Trophoblast cell (in vitro differentiated cells and primary cell): ENCODE results near the gene AUTS2.

Experiments used
- DNase-seq, 2 donors: peaks; one replicate each; pipeline ENCODE4 v3.0.0-alpha.2; 2016
- H2AFZ ChIP-seq: 2 replicates; pipeline ENCODE4 v1.6.1; 2013; ENCODE audit warnings: low read length, moderate library complexity, mild to moderate bottlenecking; ENCODE audit not compliant: insufficient read depth, poor library complexity
- H2AK5ac ChIP-seq: 2 replicates; pipeline ENCODE4 v1.6.1; 2013; ENCODE audit warnings: mild to moderate bottlenecking, low read length
- H2BK120ac ChIP-seq: 2 replicates; pipeline ENCODE4 v1.6.1; 2013; ENCODE audit warnings: low read length, mild to moderate bottlenecking, moderate library complexity; ENCODE audit not compliant: insufficient read depth, poor library complexity
- H2BK12ac ChIP-seq: 2 replicates; pipeline ENCODE4 v1.6.1; 2013; ENCODE audit warnings: mild to moderate bottlenecking, low read length, moderate library complexity
- H2BK5ac ChIP-seq: 2 replicates; pipeline ENCODE4 v1.6.1; 2013; ENCODE audit warnings: low read length, low read depth, moderate library complexity, mild to moderate bottlenecking; ENCODE audit not compliant: poor library complexity
- H3K14ac ChIP-seq: 2 replicates; pipeline ENCODE4 v1.6.1; 2013; ENCODE audit warnings: mild to moderate bottlenecking, low read length
- H3K18ac ChIP-seq: 2 replicates; pipeline ENCODE4 v1.6.1; 2013; ENCODE audit warnings: mild to moderate bottlenecking, low read length
- H3K23ac ChIP-seq: 2 replicates; pipeline ENCODE4 v1.6.1; 2013; ENCODE audit warnings: low read length
- H3K27ac ChIP-seq: 2 replicates; pipeline ENCODE4 v1.5.1; 2013; ENCODE audit warnings: low read depth, mild to moderate bottlenecking, inconsistent platforms, low read length, moderate library complexity
- H3K27me3 ChIP-seq: 2 replicates; pipeline ENCODE4 v1.6.1; 2013; ENCODE audit warnings: inconsistent platforms, mild to moderate bottlenecking, low read length, moderate library complexity; ENCODE audit not compliant: insufficient read depth
- H3K36me3 ChIP-seq, 2 experiments: 1 replicate in 1 of 2; 2 replicates in 1 of 2; pipeline ENCODE4 v1.6.1; 2013; ENCODE audit warnings: low read length in 2 of 2, mild to moderate bottlenecking in 2 of 2, moderate library complexity in 1 of 2; ENCODE audit not compliant: insufficient read depth in 2 of 2, control insufficient read depth in 1 of 2
- H3K4ac ChIP-seq: 2 replicates; pipeline ENCODE4 v1.6.1; 2013; ENCODE audit warnings: low read depth, mild to moderate bottlenecking, low read length, moderate library complexity
- H3K4me1 ChIP-seq, 2 experiments: 1 replicate in 1 of 2; 2 replicates in 1 of 2; pipeline ENCODE4 v1.6.1; 2013; ENCODE audit warnings: low read length in 2 of 2, mild to moderate bottlenecking in 2 of 2, moderate library complexity in 1 of 2; ENCODE audit not compliant: insufficient read depth in 2 of 2, control insufficient read depth in 1 of 2
- H3K4me2 ChIP-seq: 2 replicates; pipeline ENCODE4 v1.6.1; 2013; ENCODE audit warnings: inconsistent platforms, mild to moderate bottlenecking, low read length, moderate library complexity
- H3K4me3 ChIP-seq: 2 replicates; pipeline ENCODE4 v1.5.1; 2013; ENCODE audit warnings: mild to moderate bottlenecking, low read depth, low read length, inconsistent platforms
- H3K79me1 ChIP-seq: one replicate; pipeline ENCODE4 v1.6.1; 2013; ENCODE audit warnings: low read length
- H3K79me2 ChIP-seq: 2 replicates; pipeline ENCODE4 v1.6.1; 2013; ENCODE audit warnings: low read length, mild to moderate bottlenecking; ENCODE audit not compliant: control insufficient read depth, insufficient read depth, poor library complexity
- H3K9ac ChIP-seq: 2 replicates; pipeline ENCODE4 v1.6.1; 2013; ENCODE audit warnings: mild to moderate bottlenecking, low read length
- H3K9me3 ChIP-seq: 2 replicates; pipeline ENCODE4 v1.6.1; 2013; ENCODE audit warnings: low read depth, mild to moderate bottlenecking, control low read depth, inconsistent platforms, low read length; ENCODE audit not compliant: insufficient read depth
- H4K12ac ChIP-seq: 2 replicates; pipeline ENCODE4 v1.6.1; 2013; ENCODE audit warnings: low read depth, mild to moderate bottlenecking, low read length, moderate library complexity
- H4K8ac ChIP-seq: 2 replicates; pipeline ENCODE4 v1.6.1; 2013; ENCODE audit warnings: low read depth, mild to moderate bottlenecking, low read length, moderate library complexity
- H4K91ac ChIP-seq: one replicate; pipeline ENCODE4 v1.6.1; 2013; ENCODE audit warnings: low read depth, mild to moderate bottlenecking, low read length, moderate library complexity
- WGBS: extraction: QIAGEN DNeasy Blood & Tissue Kit; methylation state at CpG from one replicate; pipeline ENCODE4 v1.1.7; 2013; ENCODE audit warnings: missing lambda C conversion rate; ENCODE audit not compliant: insufficient read length, insufficient coverage; ENCODE audit errors: extremely low coverage; 5-methylcytosine and 5-hydroxymethylcytosine counted together

AUTS2 gene

DNA sequence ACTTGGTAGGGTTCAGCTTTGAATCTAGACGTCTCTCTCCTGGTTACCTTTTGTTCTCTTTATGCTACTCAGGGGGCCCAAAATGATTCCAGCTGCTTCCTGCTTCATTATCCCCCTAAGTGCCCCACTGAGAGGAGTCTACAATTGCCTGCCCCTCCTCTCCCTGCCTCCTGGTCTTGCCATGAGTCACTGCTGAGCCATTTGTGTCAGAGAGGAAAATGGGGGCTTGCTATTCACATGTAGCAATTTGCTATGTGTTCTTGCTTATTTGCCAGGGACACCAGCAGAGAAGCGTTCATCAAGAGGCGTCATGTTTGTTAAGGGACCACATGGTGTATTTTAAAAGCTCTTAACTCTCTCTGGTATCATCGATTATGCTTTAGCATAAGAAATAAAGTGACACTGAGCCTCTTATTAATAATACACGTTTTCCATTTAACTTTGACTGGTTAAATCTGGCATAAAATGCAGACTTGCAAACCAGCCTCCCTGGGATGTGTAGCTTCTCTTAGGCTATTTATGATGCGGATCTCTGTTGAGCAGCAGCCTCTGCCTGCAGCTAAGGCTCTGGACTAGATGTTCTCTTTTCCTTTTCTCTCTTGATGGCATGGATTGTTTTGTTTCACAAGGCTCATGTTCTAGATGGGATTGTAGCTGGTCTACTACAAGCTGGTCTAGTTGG lies 239.3 kb downstream of the AUTS2 start:
- DNase-seq = no peak
- no CpG with 5 or more reads among the region's 6 CpGs for WGBS
- no peaks in the 10 kb centered on the region for H3K36me3 ChIP-seq
- no peak overlapping the region for H2AK5ac ChIP-seq
- H3K4me3 ChIP-seq = no peak overlapping the region
- H3K4ac ChIP-seq = no peak overlapping the region
- no peak overlapping the region for H2BK12ac ChIP-seq
- no peak overlapping the region for H3K18ac ChIP-seq
- no peak overlapping the region for H2AFZ ChIP-seq
- no peak overlapping the region for H4K12ac ChIP-seq
- H2BK120ac ChIP-seq = no peak overlapping the region
- H3K27ac ChIP-seq = no peak overlapping the region
- H3K9me3 ChIP-seq = no peaks in the 10 kb centered on the region
- no peak overlapping the region for H4K8ac ChIP-seq
- H3K14ac ChIP-seq = no peak overlapping the region
- no peak overlapping the region for H3K4me2 ChIP-seq
- H3K79me1 ChIP-seq = peaks cover 2% of the 10 kb centered on the region
- no peak overlapping the region for H3K23ac ChIP-seq
- H3K4me1 ChIP-seq = peaks cover 6 to 11% of the 10 kb centered on the region in 2 experiments
- no peaks in the 10 kb centered on the region for H3K79me2 ChIP-seq
- H3K27me3 ChIP-seq = no peaks in the 10 kb centered on the region
- no peak overlapping the region for H3K9ac ChIP-seq
- no peak overlapping the region for H2BK5ac ChIP-seq
- H4K91ac ChIP-seq = no peak overlapping the region

DNA sequence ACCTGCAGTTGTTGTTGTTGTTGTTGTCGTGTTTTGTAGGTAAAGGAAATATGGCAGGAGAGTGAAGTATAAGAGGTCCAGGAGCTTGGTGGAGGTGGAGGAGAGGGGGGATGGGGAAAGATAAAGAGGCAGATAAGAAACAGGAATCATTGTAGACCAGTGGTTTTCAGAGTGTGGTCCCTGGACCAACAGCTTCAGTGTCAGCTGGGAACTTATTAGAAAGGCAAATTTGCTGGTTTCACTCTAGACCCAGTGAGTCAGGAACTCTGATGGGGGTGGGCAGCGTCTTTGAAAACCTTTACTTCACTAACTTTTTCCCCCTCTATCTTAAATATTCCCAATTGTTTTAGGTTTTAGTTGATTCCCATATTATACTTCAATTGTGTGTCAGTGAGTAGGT lies 241.5 kb downstream of the AUTS2 start:
- Histone ChIP-seq H2BK120ac (no peak overlapping the region), H3K9me3 (peaks cover 3% of the 10 kb centered on the region)

DNA sequence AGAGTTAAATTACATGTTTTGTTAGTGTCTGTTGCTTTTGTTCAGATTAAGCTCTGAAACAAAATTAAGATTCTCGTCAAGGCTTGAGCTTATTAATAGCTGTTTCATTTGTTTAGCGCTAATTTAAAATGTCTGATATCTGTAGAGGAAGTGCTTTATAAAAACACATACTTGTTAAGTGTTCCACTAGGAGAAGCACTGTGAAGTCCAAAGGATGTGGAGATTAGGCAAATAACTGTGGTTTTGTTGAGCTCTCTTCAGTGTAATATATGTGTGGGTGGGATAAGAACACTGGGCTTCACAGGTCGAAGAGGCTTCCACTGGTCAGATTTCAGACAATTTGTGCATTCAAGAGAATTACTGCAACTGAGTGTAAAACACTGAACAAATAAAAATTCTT lies 242.0 kb downstream of the AUTS2 start:
- H4K8ac ChIP-seq = no peak overlapping the region

More for the DNA sequence above, 241.5 kb downstream of the AUTS2 start:
- Histone ChIP-seq H3K4me2 (no peak overlapping the region), H3K79me1 (peaks cover 2% of the 10 kb centered on the region), H3K4me3 (no peak overlapping the region), H3K9ac (no peak overlapping the region), H2AFZ (no peak overlapping the region), H2AK5ac (no peak overlapping the region), H4K8ac (no peak overlapping the region), H3K4me1 (peaks cover 6 to 11% of the 10 kb centered on the region in 2 experiments), H3K4ac (no peak overlapping the region), H3K23ac (no peak overlapping the region), H3K27me3 (no peaks in the 10 kb centered on the region), H3K18ac (no peak overlapping the region), H3K79me2 (no peaks in the 10 kb centered on the region), H2BK12ac (no peak overlapping the region), H2BK5ac (no peak overlapping the region), H3K14ac (no peak overlapping the region), H4K12ac (no peak overlapping the region), H3K27ac (no peak overlapping the region), H3K36me3 (no peaks in the 10 kb centered on the region), H4K91ac (no peak overlapping the region)
- no peak for DNase-seq
- WGBS = 100% methylated on average over 1 of the region's 2 CpGs

DNA sequence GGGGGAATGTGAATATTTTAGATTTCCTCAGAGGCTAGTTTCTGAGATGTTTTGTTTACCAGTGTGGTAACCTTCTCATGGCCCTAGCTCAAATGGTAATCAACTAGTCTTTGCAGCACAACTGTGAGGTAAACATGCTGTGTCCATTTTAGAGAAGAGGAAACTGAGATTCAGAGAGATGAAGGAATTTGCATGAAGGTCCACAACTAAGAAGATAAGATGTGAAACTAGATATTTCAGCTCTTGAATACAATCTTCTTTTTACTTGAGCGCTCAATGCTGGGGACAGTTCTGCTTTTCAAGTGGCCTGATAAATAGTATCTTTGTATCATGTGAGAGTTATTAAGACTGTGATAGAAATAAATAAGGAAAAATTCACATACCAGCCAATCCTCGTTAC lies 245.4 kb downstream of the AUTS2 start:
- no peaks in the 10 kb centered on the region for H3K79me1 ChIP-seq
- no peak overlapping the region for H3K27ac ChIP-seq
- H2BK12ac ChIP-seq = no peak overlapping the region
- no peak overlapping the region for H3K14ac ChIP-seq
- no peak overlapping the region for H2BK5ac ChIP-seq
- H3K23ac ChIP-seq = no peak overlapping the region
- H3K4me1 ChIP-seq = peaks cover 2 to 9% of the 10 kb centered on the region in 2 experiments
- H3K4ac ChIP-seq = no peak overlapping the region
- no peak overlapping the region for H4K12ac ChIP-seq
- H3K4me2 ChIP-seq = no peak overlapping the region
- no peak overlapping the region for H2BK120ac ChIP-seq
- DNase-seq = no peak
- H3K79me2 ChIP-seq = no peaks in the 10 kb centered on the region
- H3K9me3 ChIP-seq = peaks cover 3% of the 10 kb centered on the region
- H4K91ac ChIP-seq = no peak overlapping the region
- H2AFZ ChIP-seq = no peak overlapping the region
- H2AK5ac ChIP-seq = no peak overlapping the region
- no peak overlapping the region for H4K8ac ChIP-seq
- no peak overlapping the region for H3K4me3 ChIP-seq
- H3K18ac ChIP-seq = no peak overlapping the region
- no peak overlapping the region for H3K9ac ChIP-seq
- WGBS = no CpG with 5 or more reads among the region's 2 CpGs
- no peaks in the 10 kb centered on the region for H3K27me3 ChIP-seq
- H3K36me3 ChIP-seq = no peaks in the 10 kb centered on the region

More for the DNA sequence above, 242.0 kb downstream of the AUTS2 start:
- no peak overlapping the region for H2AFZ ChIP-seq
- no CpG with 5 or more reads among the region's 3 CpGs for WGBS
- H2BK120ac ChIP-seq = no peak overlapping the region
- peaks cover 2% of the 10 kb centered on the region for H3K79me1 ChIP-seq
- no peak overlapping the region for H2BK12ac ChIP-seq
- no peaks in the 10 kb centered on the region for H3K79me2 ChIP-seq
- H3K27ac ChIP-seq = no peak overlapping the region
- no peaks in the 10 kb centered on the region for H3K36me3 ChIP-seq
- no peak overlapping the region for H3K14ac ChIP-seq
- no peak overlapping the region for H3K18ac ChIP-seq
- H2BK5ac ChIP-seq = no peak overlapping the region
- no peak overlapping the region for H3K4me2 ChIP-seq
- no peak overlapping the region for H3K9ac ChIP-seq
- no peak overlapping the region for H2AK5ac ChIP-seq
- H3K4me3 ChIP-seq = no peak overlapping the region
- no peak overlapping the region for H3K4ac ChIP-seq
- no peak overlapping the region for H4K12ac ChIP-seq
- no peak overlapping the region for H3K23ac ChIP-seq
- H3K27me3 ChIP-seq = no peaks in the 10 kb centered on the region
- H3K4me1 ChIP-seq = peaks cover 6 to 11% of the 10 kb centered on the region in 2 experiments
- peaks cover 3% of the 10 kb centered on the region for H3K9me3 ChIP-seq
- DNase-seq = no peak
- H4K91ac ChIP-seq = no peak overlapping the region
